GM12878 (cell line): ENCODE results near the gene HSPA12A. TPM values are rescaled to one million over a fixed set of nuclear protein-coding genes. Genes with fewer than 3 reads are reported as not detected.

ENCODE experiments used
- ATAC-seq: fragments of 200-7000 bp; cut with Tn5 transposase; 3 replicates; pipeline ENCODE4 v1.9.1; 2020; ENCODE audit warnings: mild to moderate bottlenecking, moderate library complexity
- BruUV-seq: library from RNA; stranded (reverse); fragments of 400-500 nt; replicated peaks from 2 replicates; lab custom pipeline; 2021; lab: Mats Ljungman, UMichigan
- CTCF ChIA-PET: fragments of 300-600 bp; sonication (Branson Sonifier 250); formaldehyde crosslinking; extraction: SDS; loops from one replicate; lab custom pipeline; 2021; ENCODE audit warnings: inconsistent platforms; lab: Yijun Ruan, JAX
- POLR2A ChIA-PET: fragments of 350-600 bp; formaldehyde crosslinking; extraction: SDS; loops from one replicate; lab custom pipeline; 2021; ENCODE audit warnings: inconsistent platforms; lab: Charles Lee
- RAD21 ChIA-PET: fragments of 300-600 bp; sonication (Branson Sonifier 250); formaldehyde crosslinking; loops from one replicate; lab custom pipeline; 2023; ENCODE audit warnings: antibody characterized with exemption; ENCODE audit not compliant: unreplicated experiment; lab: Charles Lee
- SMC1A ChIA-PET: fragments of 300-600 bp; sonication (Branson Sonifier 250); formaldehyde crosslinking; loops from one replicate; lab custom pipeline; 2023; ENCODE audit not compliant: unreplicated experiment, uncharacterized antibody; lab: Charles Lee
- DNase-seq: peaks from one replicate; pipeline ENCODE4 v3.0.0-alpha.2; 2011; ENCODE audit warnings: low read depth, low spot score
- FAIRE-seq: peaks from 3 replicates; lab custom pipeline; 2011; peaks lifted over from hg19 to GRCh38; lab: Jason Lieb, UNC
- H2AFZ ChIP-seq: 2 replicates; pipeline ENCODE4 v1.6.0; 2011; ENCODE audit warnings: low read depth, low read length, control low read depth; ENCODE audit not compliant: control insufficient read depth
- H3K27ac ChIP-seq: 2 replicates; pipeline ENCODE4 v1.5.1; 2011; ENCODE audit warnings: control low read depth; ENCODE audit not compliant: control insufficient read depth, insufficient read depth
- H3K27me3 ChIP-seq, 2 experiments: replicated peaks in 1 of 2; 2 replicates each; pipeline versions ENCODE4 v1.6.0 to v1.6.1; 2011; ENCODE audit warnings: low read length in 1 of 2; ENCODE audit not compliant: control insufficient read depth in 2 of 2, insufficient read depth in 2 of 2
- H3K36me3 ChIP-seq, 2 experiments: 2 replicates each; pipeline ENCODE4 v1.5.1; 2011; ENCODE audit warnings: low read length in 1 of 2; ENCODE audit not compliant: control insufficient read depth in 2 of 2, insufficient read depth in 2 of 2
- H3K4me1 ChIP-seq: 2 replicates; pipeline ENCODE4 v1.6.1; 2011; ENCODE audit warnings: mild to moderate bottlenecking, low read length, moderate library complexity, mixed read lengths; ENCODE audit not compliant: control insufficient read depth, insufficient read depth
- H3K4me2 ChIP-seq: 2 replicates; pipeline ENCODE4 v1.6.0; 2011; ENCODE audit warnings: control low read depth; ENCODE audit not compliant: control insufficient read depth, insufficient read depth
- H3K4me3 ChIP-seq: fragments of 200-600 bp; sonication (generic); 2 replicates; pipeline ENCODE4 v1.5.1; 2016
- H3K79me2 ChIP-seq: 2 replicates; pipeline ENCODE4 v1.6.0; 2011; ENCODE audit warnings: low read length; ENCODE audit not compliant: control insufficient read depth, insufficient read depth
- H3K9ac ChIP-seq: 2 replicates; pipeline ENCODE4 v1.8.0; 2011; ENCODE audit warnings: low read length, control low read depth, mixed read lengths; ENCODE audit not compliant: control insufficient read depth, insufficient read depth
- H3K9me3 ChIP-seq: replicated peaks from 3 replicates; pipeline ENCODE4 v1.5.1; 2011; ENCODE audit warnings: mild to moderate bottlenecking, low read length; ENCODE audit not compliant: control insufficient read depth, insufficient read depth
- H4K20me1 ChIP-seq: 2 replicates; pipeline ENCODE4 v1.6.0; 2011; ENCODE audit not compliant: control insufficient read depth, insufficient read depth
- ATF7 ChIP-seq: fragments of 450-650 bp; IDR thresholded peaks from 2 replicates; pipeline ENCODE4 v1.6.1; 2016; ENCODE audit warnings: low read depth, mild to moderate bottlenecking
- NR2F1 ChIP-seq: fragments of 450-650 bp; conservative IDR thresholded peaks from 2 replicates; pipeline ENCODE4 v1.6.1; 2017; ENCODE audit warnings: mild to moderate bottlenecking
- SMAD5 ChIP-seq: IDR thresholded peaks from 2 replicates; pipeline ENCODE4 v1.6.1; 2016; ENCODE audit warnings: antibody characterized with exemption, low read depth
- WRNIP1 ChIP-seq: IDR thresholded peaks from 2 replicates; pipeline ENCODE4 v1.6.1; 2011; ENCODE audit warnings: low read depth, low read length, improper control_type of control experiment, borderline replicate concordance
- ZBTB40 ChIP-seq: fragments of 450-650 bp; IDR thresholded peaks from 2 replicates; pipeline ENCODE4 v1.6.1; 2016; ENCODE audit warnings: mild to moderate bottlenecking, moderate library complexity, borderline replicate concordance
- WGBS: methylation state at CpG from one replicate; pipeline ENCODE4 v1.1.6; 2016; ENCODE audit warnings: low lambda C conversion rate; ENCODE audit not compliant: insufficient replicate concordance, insufficient coverage; ENCODE audit errors: missing lambda C conversion rate; 5-methylcytosine and 5-hydroxymethylcytosine counted together
- in situ Hi-C: fragments of 300-500 bp; cut with MboI; formaldehyde crosslinking; loops from 9 replicates; pipeline ENCODE4 v1.14.3; 2018; ENCODE audit warnings: mixed read lengths
- intact Hi-C: fragments of 100-400 bp; cut with micrococcal nuclease; formaldehyde crosslinking; loops from one replicate; pipeline ENCODE4 v1.14.2; 2022; ENCODE audit not compliant: unreplicated experiment
- polyA plus RNA-seq, 11 experiments: library from polyadenylated mRNA; depleted of rRNA in 4 of 11; unstranded in 6 of 11; stranded (reverse) in 5 of 11; fragments of >200 nt; fragmentation: Nextera tagmentation in 4 of 11; fragmentation: Illumina TruSeq in 1 of 11; extraction: Ambion mirVana in 4 of 11; extraction: Trizol in 1 of 11; gene quantifications; 1 replicate in 1 of 11; 2 replicates in 10 of 11; pipeline versions ENCODE4 v1.2.1 to v1.2.3, GENCODE V29; 2011 to 2016; ENCODE audit warnings: inconsistent platforms in 2 of 11, missing spikeins in 2 of 11, low read depth in 1 of 11
- total RNA-seq, 4 experiments: library from RNA; depleted of rRNA in 3 of 4; stranded (reverse); fragments of >200 nt in 3 of 4; fragmentation: Illumina TruSeq in 1 of 4; extraction: Trizol in 1 of 4; gene quantifications; 2 replicates each; pipeline versions ENCODE4 v1.2.1 to v1.2.3, GENCODE V29; 2013 to 2021
- TF ChIP-seq, protein P1 (sequence below): fragments of 450-650 bp; IDR thresholded peaks from 2 replicates; pipeline ENCODE4 v1.6.1; 2016; ENCODE audit warnings: mild to moderate bottlenecking
- TF ChIP-seq, protein P2 (sequence below): IDR thresholded peaks from 2 replicates; pipeline ENCODE4 v1.6.1; 2012; ENCODE audit warnings: low read depth, low read length, improper control_type of control experiment

Gene HSPA12A
- total and polyA plus RNA-seq, 10 of the 15 experiments (the other 5 are each of a cell fraction or from before 2014, with no cell fraction given): 0.90 to 20.2 (median 2.8) TPM

DNA sequence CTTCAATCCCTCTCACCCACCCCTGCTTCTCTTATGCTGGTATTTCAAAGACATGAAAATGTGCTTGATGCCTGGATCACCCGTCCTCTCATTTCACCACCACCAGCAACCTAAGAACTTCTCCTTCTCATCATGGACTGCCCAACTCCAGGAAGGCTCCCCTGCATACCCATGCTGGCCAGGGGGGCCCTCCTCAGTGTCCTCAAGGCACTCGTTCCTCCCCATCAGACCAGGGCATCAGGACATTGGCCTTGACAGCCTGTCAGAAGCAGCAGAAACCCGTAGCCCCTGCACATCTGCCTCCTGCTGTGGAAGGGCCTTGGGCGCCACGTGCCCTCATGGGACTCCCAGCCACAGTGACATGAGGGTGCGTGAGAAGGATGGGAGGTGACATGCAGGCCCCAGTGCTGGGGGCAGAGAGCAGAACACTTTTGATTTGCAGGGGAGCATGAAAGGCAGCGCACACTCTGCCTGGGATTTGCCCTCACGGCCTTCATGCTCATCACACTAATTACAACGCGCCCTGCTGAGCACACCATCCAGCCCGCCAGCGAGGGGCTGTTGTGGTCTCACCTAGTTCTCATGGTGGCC lies 1.9 kb upstream of the HSPA12A start:
- POLR2A ChIA-PET: no interaction called here
- SMC1A ChIA-PET: no interaction called here
- FAIRE-seq (no peak), DNase-seq (no peak), ATAC-seq (no peak)
- Histone ChIP-seq H4K20me1 (no peaks in the 10 kb centered on the region), H3K9ac (no peak overlapping the region), H3K79me2 (no peaks in the 10 kb centered on the region), H3K27ac (no peak overlapping the region), H3K36me3 (no peaks in the 10 kb centered on the region), H2AFZ (no peak overlapping the region), H3K27me3 (peaks cover 2 to 4% of the 10 kb centered on the region in 2 experiments), H3K4me3 (no peak overlapping the region), H3K9me3 (no peaks in the 10 kb centered on the region), H3K4me2 (no peak overlapping the region), H3K4me1 (no peaks in the 10 kb centered on the region)
- intact Hi-C loops (no loop called here), in situ Hi-C loops (no loop called here)
- BruUV-seq: no TSS peak
- WGBS: 38% methylated on average over 12 of the region's 12 CpGs
- CTCF ChIA-PET: no interaction called here
- TF ChIP-seq SMAD5: no peak
- TF ChIP-seq ZBTB40: no peak
- TF ChIP-seq WRNIP1: no peak
- TF ChIP-seq ATF7: no peak
- TF ChIP-seq NR2F1: no peak
- TF ChIP-seq, protein P1, sequence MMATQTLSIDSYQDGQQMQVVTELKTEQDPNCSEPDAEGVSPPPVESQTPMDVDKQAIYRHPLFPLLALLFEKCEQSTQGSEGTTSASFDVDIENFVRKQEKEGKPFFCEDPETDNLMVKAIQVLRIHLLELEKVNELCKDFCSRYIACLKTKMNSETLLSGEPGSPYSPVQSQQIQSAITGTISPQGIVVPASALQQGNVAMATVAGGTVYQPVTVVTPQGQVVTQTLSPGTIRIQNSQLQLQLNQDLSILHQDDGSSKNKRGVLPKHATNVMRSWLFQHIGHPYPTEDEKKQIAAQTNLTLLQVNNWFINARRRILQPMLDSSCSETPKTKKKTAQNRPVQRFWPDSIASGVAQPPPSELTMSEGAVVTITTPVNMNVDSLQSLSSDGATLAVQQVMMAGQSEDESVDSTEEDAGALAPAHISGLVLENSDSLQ: no peak
- TF ChIP-seq, protein P2, sequence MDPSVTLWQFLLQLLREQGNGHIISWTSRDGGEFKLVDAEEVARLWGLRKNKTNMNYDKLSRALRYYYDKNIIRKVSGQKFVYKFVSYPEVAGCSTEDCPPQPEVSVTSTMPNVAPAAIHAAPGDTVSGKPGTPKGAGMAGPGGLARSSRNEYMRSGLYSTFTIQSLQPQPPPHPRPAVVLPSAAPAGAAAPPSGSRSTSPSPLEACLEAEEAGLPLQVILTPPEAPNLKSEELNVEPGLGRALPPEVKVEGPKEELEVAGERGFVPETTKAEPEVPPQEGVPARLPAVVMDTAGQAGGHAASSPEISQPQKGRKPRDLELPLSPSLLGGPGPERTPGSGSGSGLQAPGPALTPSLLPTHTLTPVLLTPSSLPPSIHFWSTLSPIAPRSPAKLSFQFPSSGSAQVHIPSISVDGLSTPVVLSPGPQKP: no peak
- RAD21 ChIA-PET: no interaction called here
